Lower lobe of right lung (tissue), 2 donors: ENCODE measurements around the gene ANKRD13A. TPM values are rescaled to one million over a fixed set of nuclear protein-coding genes. Genes with fewer than 3 reads are reported as not detected.

ENCODE experiments used
- ATAC-seq, 2 donors: fragments of 200-7000 bp; cut with Tn5 transposase; one replicate each; pipeline ENCODE4 v1.9.1; 2020 to 2022; ENCODE audit warnings: mild to moderate bottlenecking in 2 of 2, moderate library complexity in 2 of 2
- DNase-seq: peaks from one replicate; pipeline ENCODE4 v3.0.0-alpha.2; 2020
- H3K27ac ChIP-seq: fragments of 200-600 bp; one replicate; pipeline ENCODE4 v1.8.0; 2022
- H3K27me3 ChIP-seq: fragments of 200-600 bp; one replicate; pipeline ENCODE4 v1.8.0; 2022; ENCODE audit warnings: low read depth
- H3K36me3 ChIP-seq: fragments of 200-600 bp; one replicate; pipeline ENCODE4 v1.8.0; 2022; ENCODE audit warnings: mild to moderate bottlenecking
- H3K4me1 ChIP-seq: fragments of 200-600 bp; one replicate; pipeline ENCODE4 v1.8.0; 2022
- H3K4me3 ChIP-seq: fragments of 200-600 bp; one replicate; pipeline ENCODE4 v1.8.0; 2022; ENCODE audit warnings: mild to moderate bottlenecking
- H3K9me3 ChIP-seq: fragments of 200-600 bp; one replicate; pipeline ENCODE4 v1.8.0; 2022
- intact Hi-C: fragments of 100-400 bp; cut with DNase I; formaldehyde crosslinking; loops from one replicate; pipeline ENCODE4 v1.11.0; 2022
- total RNA-seq: library from RNA; stranded (reverse); fragmentation: NEBNext Ultra II Directional; extraction: Animal tissue kit (Norgen Biotek cat#: 25700); gene quantifications from one replicate; pipeline ENCODE4 v1.2.1, GENCODE V29; 2021
- TF ChIP-seq, protein P1 (sequence below): fragments of 200-600 bp; IDR thresholded peaks from one replicate; pipeline ENCODE4 v1.8.0; 2022; ENCODE audit warnings: antibody characterized with exemption, mild to moderate bottlenecking
- donor health status: DM: no; HTN: yes; CAD: no; lungs with severe emphysema.

The ANKRD13A gene
- total RNA-seq, 1 donor from 2014 or later = 62.5 TPM

DNA sequence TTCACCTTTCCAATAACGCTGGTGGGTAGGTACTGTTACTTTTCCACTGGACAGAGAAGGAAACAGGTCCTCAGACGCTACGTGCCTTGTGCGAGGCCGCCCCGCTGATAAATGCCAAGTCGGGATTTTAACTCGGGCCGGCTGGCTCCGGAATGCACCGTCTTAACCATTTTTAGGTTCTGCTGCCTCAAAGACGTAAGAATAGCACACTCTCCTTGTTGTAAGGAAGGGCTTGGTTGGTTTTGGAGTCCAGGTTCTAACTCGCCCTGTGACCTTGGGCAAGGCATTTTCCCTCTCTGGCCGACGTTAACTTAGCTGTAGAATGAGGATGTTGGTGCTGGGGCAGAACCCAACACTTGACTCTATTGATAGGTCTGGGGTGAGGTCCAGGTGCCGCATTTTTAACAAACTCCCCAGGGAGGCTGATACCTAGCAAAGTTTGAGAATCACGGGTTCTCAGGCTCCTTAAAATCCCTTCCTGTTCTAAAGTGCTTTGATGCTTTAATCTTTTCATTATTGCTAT, 814 bp downstream of the ANKRD13A start:
- intact Hi-C loops = no loop called here
- Histone ChIP-seq H3K36me3 (no peaks in the 10 kb centered on the region), H3K9me3 (no peaks in the 10 kb centered on the region), H3K27ac (peak overlapping the region; percentile 96), H3K4me1 (peaks cover 51% of the 10 kb centered on the region), H3K27me3 (no peaks in the 10 kb centered on the region), H3K4me3 (peak overlapping the region; percentile 97)
- DNase-seq (peak; percentile 56), ATAC-seq (no peak)
- TF ChIP-seq, protein P1, sequence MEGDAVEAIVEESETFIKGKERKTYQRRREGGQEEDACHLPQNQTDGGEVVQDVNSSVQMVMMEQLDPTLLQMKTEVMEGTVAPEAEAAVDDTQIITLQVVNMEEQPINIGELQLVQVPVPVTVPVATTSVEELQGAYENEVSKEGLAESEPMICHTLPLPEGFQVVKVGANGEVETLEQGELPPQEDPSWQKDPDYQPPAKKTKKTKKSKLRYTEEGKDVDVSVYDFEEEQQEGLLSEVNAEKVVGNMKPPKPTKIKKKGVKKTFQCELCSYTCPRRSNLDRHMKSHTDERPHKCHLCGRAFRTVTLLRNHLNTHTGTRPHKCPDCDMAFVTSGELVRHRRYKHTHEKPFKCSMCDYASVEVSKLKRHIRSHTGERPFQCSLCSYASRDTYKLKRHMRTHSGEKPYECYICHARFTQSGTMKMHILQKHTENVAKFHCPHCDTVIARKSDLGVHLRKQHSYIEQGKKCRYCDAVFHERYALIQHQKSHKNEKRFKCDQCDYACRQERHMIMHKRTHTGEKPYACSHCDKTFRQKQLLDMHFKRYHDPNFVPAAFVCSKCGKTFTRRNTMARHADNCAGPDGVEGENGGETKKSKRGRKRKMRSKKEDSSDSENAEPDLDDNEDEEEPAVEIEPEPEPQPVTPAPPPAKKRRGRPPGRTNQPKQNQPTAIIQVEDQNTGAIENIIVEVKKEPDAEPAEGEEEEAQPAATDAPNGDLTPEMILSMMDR = no peak

DNA sequence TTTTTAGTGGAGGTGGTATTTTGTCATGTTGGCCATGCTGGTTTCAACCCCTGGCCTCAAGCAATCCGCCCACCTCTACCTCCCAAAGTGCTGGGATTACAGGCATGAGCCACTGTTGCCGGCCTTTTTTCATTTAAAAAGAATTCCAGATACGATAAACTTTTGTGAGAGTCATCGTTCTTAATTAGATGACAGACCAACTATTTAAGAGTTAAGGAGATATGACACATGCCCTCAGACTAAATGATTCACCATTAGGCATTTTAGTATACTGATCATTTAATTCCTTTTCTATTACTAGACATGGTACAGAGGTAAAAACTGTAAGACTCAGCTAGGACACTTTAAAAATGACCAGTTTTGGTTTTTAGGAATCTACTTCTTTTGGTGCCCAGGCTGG, 2.4 kb downstream of the ANKRD13A start:
- no peak overlapping the region for H3K4me3 ChIP-seq
- no peak for ATAC-seq
- DNase-seq = no peak
- H3K27ac ChIP-seq = peak overlapping the region; percentile 47
- intact Hi-C loops = no loop called here
- H3K27me3 ChIP-seq = no peaks in the 10 kb centered on the region
- TF ChIP-seq, protein P1 = no peak
- peaks cover 50% of the 10 kb centered on the region for H3K4me1 ChIP-seq
- H3K9me3 ChIP-seq = no peaks in the 10 kb centered on the region
- H3K36me3 ChIP-seq = no peaks in the 10 kb centered on the region

DNA sequence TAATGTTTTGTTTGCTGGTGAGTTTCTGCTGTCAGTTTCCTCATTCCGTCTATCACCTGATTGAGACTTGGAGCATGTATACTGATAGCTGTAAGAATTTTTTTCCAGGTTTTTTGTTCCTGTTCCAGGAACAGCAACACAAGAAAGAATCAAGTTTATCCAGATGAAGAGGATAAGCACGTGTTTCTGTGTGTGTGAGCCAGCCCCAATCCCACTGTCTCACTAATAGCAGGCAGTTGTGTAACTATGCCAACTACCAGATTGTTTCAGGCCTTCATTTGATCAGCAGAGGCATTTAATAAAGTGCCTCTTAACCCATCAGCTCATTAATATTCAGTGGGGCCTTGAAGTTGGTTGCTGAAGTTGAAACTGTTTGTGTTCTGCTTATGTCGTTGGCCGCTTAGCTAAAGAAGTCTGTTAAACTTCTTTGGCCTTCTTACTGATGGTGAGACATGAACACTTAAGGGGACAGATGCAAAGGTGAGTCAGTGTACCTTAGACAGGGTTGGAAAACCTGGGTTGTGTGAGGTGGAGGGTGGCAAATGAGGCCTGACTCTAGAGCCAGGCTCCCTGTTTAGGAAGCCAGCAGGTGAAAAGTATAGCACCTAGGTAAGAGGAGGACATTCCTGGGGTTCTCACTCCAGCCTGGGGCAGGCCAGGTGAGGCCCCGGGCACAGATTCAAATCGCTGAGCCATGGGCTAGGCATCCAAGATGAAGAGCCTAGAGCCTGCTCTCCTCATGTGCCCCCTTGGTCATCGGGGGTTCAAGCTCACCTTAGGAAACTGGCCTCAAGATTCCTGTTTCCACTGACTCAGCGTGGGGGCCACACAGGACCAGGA, 3.7 kb downstream of the ANKRD13A start:
- peaks cover 50% of the 10 kb centered on the region for H3K4me1 ChIP-seq

DNA sequence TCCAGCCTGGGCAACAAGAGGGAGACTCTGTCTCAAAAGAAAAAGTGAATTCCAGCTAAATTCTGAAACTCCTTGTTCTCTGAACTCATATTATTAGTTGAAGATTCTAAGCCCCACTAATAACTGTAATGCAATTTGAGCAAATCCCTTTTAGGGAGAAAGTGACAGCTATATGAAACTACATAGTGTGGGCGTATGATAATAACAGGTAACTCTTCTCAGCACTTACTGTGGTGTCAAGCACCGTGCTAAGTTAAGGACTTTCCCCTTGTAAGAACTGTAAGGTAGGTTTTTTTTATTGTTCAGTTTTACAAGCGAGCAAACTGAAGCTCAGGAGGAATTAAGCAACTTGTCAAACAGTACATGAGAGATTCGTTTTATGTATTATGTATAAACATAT, 5.4 kb downstream of the ANKRD13A start:
- TF ChIP-seq, protein P1 = no peak
- Histone ChIP-seq H3K4me1 (peaks cover 43% of the 10 kb centered on the region), H3K4me3 (no peak overlapping the region), H3K27me3 (no peaks in the 10 kb centered on the region), H3K27ac (no peak overlapping the region), H3K9me3 (no peaks in the 10 kb centered on the region), H3K36me3 (no peaks in the 10 kb centered on the region)
- intact Hi-C loops = no loop called here
- ATAC-seq (peak in 1 of 2 donors; percentile 38), DNase-seq (no peak)

More for the DNA sequence above, 3.7 kb downstream of the ANKRD13A start:
- ATAC-seq (peak; percentile 14 to 28), DNase-seq (no peak)
- Histone ChIP-seq H3K27ac (peak overlapping the region; percentile 47), H3K36me3 (no peaks in the 10 kb centered on the region), H3K4me3 (no peak overlapping the region), H3K9me3 (no peaks in the 10 kb centered on the region), H3K27me3 (no peaks in the 10 kb centered on the region)
- intact Hi-C loops = no loop called here
- TF ChIP-seq, protein P1 = no peak

DNA sequence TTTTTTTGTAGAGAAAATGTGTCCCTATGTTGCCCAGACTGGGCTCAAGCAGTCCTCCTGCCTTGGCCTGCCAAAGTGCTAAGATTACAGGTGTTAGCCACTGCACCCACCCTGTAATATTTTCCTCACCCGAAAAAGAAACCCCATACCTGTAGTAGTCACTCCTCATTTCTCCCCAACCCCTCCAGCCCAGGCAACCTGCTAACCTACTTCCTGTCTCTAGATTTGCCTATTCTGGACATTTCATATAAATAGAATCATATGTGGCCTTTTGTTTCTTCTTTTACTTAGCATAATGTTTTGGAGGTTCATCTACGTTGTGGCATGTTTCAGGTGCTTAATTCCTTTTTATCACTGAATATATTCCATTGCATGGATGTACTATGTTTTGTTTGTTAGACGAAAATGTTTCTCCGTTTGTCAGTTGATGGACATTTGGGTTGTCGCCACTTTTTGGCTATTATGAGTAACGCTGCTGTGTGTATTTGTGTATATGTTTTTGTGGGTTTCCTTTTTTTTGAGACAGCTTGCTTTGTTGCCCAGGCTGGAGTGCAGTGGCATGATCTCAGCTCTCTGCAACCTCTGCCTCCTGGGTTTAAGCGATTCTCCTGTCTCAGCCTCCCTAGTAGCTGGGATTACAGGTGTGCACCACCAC, 6.2 kb downstream of the ANKRD13A start:
- ATAC-seq (no peak), DNase-seq (no peak)
- Histone ChIP-seq H3K27ac (no peak overlapping the region), H3K4me1 (peaks cover 40% of the 10 kb centered on the region), H3K36me3 (no peaks in the 10 kb centered on the region), H3K27me3 (no peaks in the 10 kb centered on the region), H3K9me3 (no peaks in the 10 kb centered on the region), H3K4me3 (no peak overlapping the region)
- intact Hi-C loops = no loop called here
- TF ChIP-seq, protein P1 = no peak
